NOMO-1 treated with DMSO at 0.1 percent for 48 hours (cell line): ENCODE results near the gene SRGAP2B.
"Not testable (repeated sequence)": the region's sequence is repeated elsewhere in the genome, so short reads cannot be mapped to it uniquely, and the experiment has no call there.

Source experiments
- DNase-seq: peaks from one replicate; lab custom pipeline; 2025; ENCODE audit not compliant: unreplicated experiment; lab: John Stamatoyannopoulos, UW

The SRGAP2B gene

GRCh38 chr1:144960929-144961488 lies 134.1 kb downstream of the SRGAP2B start:
- DNase-seq: not testable (repeated sequence)

- DNase-seq: not testable (repeated sequence)
These were observed 146.7 kb downstream of the SRGAP2B start for GRCh38 chr1:144948390-144948789.

GRCh38 chr1:144947495-144947894 lies 147.6 kb downstream of the SRGAP2B start:
- DNase-seq: not testable (repeated sequence)

- not testable (repeated sequence) for DNase-seq
These were observed 148.3 kb downstream of the SRGAP2B start for GRCh38 chr1:144946525-144947480.

- DNase-seq: not testable (repeated sequence)
These were observed 153.4 kb downstream of the SRGAP2B start for GRCh38 chr1:144941710-144942109.

GRCh38 chr1:144940054-144940453 lies 155.1 kb downstream of the SRGAP2B start:
- DNase-seq: not testable (repeated sequence)

- DNase-seq: not testable (repeated sequence)
These were observed 156.5 kb downstream of the SRGAP2B start for GRCh38 chr1:144938627-144939026.

GRCh38 chr1:144936186-144936732 lies 158.9 kb downstream of the SRGAP2B start:
- DNase-seq: not testable (repeated sequence)

GRCh38 chr1:144935310-144935709 lies 159.8 kb downstream of the SRGAP2B start:
- not testable (repeated sequence) for DNase-seq

GRCh38 chr1:144933014-144933413 lies 162.1 kb downstream of the SRGAP2B start:
- DNase-seq: not testable (repeated sequence)

GRCh38 chr1:144932153-144932552 lies 163.0 kb downstream of the SRGAP2B start:
- DNase-seq: not testable (repeated sequence)

- not testable (repeated sequence) for DNase-seq
These were observed 163.6 kb downstream of the SRGAP2B start for GRCh38 chr1:144931553-144931952.

- DNase-seq: not testable (repeated sequence)
These were observed 164.9 kb downstream of the SRGAP2B start for GRCh38 chr1:144930085-144930777.

- peak; percentile 1 for DNase-seq
These were observed 167.8 kb downstream of the SRGAP2B start for GRCh38 chr1:144927292-144927691.

GRCh38 chr1:144923640-144924039 lies 171.5 kb downstream of the SRGAP2B start:
- DNase-seq: not testable (repeated sequence)

GRCh38 chr1:144922785-144923184 lies 172.3 kb downstream of the SRGAP2B start:
- DNase-seq: not testable (repeated sequence)

- DNase-seq: not testable (repeated sequence)
These were observed 176.0 kb downstream of the SRGAP2B start for GRCh38 chr1:144919106-144919505.

GRCh38 chr1:144918027-144918603 lies 177.0 kb downstream of the SRGAP2B start:
- not testable (repeated sequence) for DNase-seq

GRCh38 chr1:144917154-144918026 lies 177.7 kb downstream of the SRGAP2B start:
- not testable (repeated sequence) for DNase-seq
